Erythroblast (primary cell): ENCODE measurements around the gene UNC5A.

Experiments
- GATA1 ChIP-seq: IDR thresholded peaks from 2 replicates; pipeline ENCODE4 v1.6.1; 2011; ENCODE audit warnings: low read depth, mild to moderate bottlenecking, control low read depth, low read length, moderate library complexity
- POLR2A ChIP-seq: IDR thresholded peaks from 2 replicates; pipeline ENCODE4 v1.6.1; 2011; ENCODE audit warnings: mild to moderate bottlenecking, low read length

DNA sequence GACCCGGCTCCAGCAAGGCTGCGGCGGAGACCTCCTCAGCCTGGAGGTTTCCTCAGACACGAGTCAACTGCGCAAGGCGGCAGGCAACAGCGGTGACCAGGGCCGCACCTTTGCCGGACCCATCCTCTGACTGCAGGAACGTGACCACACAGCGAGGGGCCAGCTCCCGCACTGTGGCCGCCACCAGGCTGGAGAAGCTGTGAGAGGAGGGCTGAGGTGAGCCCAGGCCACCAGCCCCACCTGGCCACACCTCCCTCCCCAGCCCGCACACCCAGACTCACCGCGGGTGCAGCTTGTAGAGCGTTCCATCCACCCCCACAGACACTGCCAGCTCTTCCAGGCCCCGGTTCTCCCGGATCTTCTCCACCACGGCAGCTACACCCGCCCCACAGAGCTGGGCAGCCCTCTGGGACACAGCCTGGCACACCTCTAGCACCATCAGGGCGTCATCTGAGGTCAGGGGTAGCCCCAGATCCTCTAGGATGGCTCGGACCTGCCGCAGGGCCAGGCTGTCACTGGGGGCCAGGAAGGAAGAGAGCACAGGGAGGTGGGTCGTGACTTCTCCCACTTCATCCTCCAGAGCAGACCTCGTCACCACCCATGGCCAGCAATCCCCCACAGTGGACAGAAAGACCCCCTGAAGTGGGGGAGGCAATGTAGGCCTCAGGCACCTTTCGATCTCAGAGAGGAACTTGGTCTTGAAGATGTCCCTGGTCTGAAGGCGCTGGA is 70.8 kb downstream of the UNC5A start:
- TF ChIP-seq POLR2A (no peak), GATA1 (no peak)
